Panc1 (cell line): Measurements from ENCODE around the gene DEAF1. TPM values are rescaled to one million over a fixed set of nuclear protein-coding genes. Genes with fewer than 3 reads are reported as not detected.

Experiments used
- ATAC-seq: fragments of 200-7000 bp; cut with Tn5 transposase; 2 replicates; pipeline ENCODE4 v1.9.1; 2020; ENCODE audit warnings: mild to moderate bottlenecking, moderate library complexity
- BruUV-seq: library from RNA; stranded (reverse); fragments of 400-500 nt; replicated peaks from 2 replicates; lab custom pipeline; 2021; lab: Mats Ljungman, UMichigan
- CTCF ChIA-PET: fragments of 300-600 bp; sonication (Branson Sonifier 250); formaldehyde crosslinking; loops from one replicate; lab custom pipeline; 2022; ENCODE audit warnings: antibody characterized with exemption; lab: Charles Lee
- POLR2A ChIA-PET: fragments of 300-600 bp; sonication (Branson Sonifier 250); formaldehyde crosslinking; loops from one replicate; lab custom pipeline; 2022; ENCODE audit warnings: antibody characterized with exemption; lab: Charles Lee
- DNase-seq: peaks from one replicate; pipeline ENCODE4 v3.0.0-alpha.2; 2010; ENCODE audit warnings: low read depth, low spot score
- H3K27ac ChIP-seq: 2 replicates; pipeline ENCODE4 v1.5.1; 2011; ENCODE audit warnings: mild to moderate bottlenecking, low read length, inconsistent platforms
- H3K27me3 ChIP-seq: fragments of 200-500 bp; sonication (Bioruptor generic); 2 replicates; pipeline ENCODE4 v1.6.0; 2014; ENCODE audit warnings: low read length, inconsistent platforms; ENCODE audit not compliant: control insufficient read depth, insufficient read depth
- H3K36me3 ChIP-seq: fragments of 200-500 bp; sonication (Bioruptor generic); 2 replicates; pipeline ENCODE4 v1.5.1; 2014; ENCODE audit warnings: inconsistent platforms, mild to moderate bottlenecking, low read length, moderate library complexity; ENCODE audit not compliant: control insufficient read depth, insufficient read depth
- H3K4me1 ChIP-seq: 2 replicates; pipeline ENCODE4 v1.5.1; 2011; ENCODE audit warnings: inconsistent platforms, mild to moderate bottlenecking, low read length, moderate library complexity; ENCODE audit not compliant: control insufficient read depth, insufficient read depth
- H3K4me3 ChIP-seq, 2 experiments: 2 replicates each; pipeline ENCODE4 v1.5.1; 2011 to 2012; ENCODE audit warnings: low read depth in 2 of 2, low read length in 2 of 2, mild to moderate bottlenecking in 2 of 2, inconsistent platforms in 1 of 2, moderate library complexity in 1 of 2
- H3K9me3 ChIP-seq: fragments of 200-500 bp; sonication (Bioruptor generic); 2 replicates; pipeline ENCODE4 v1.5.1; 2014; ENCODE audit warnings: low read depth, mild to moderate bottlenecking, inconsistent platforms, low read length, moderate library complexity; ENCODE audit not compliant: control insufficient read depth, insufficient read depth
- CTCF ChIP-seq: fragments of 450-650 bp; IDR thresholded peaks from 2 replicates; pipeline ENCODE4 v1.5.1; 2017; ENCODE audit warnings: mild to moderate bottlenecking
- POLR2AphosphoS5 ChIP-seq: IDR thresholded peaks from 2 replicates; pipeline ENCODE4 v1.6.1; 2012; ENCODE audit warnings: mild to moderate bottlenecking, low read depth, low read length, moderate library complexity
- SIN3A ChIP-seq: IDR thresholded peaks from 2 replicates; pipeline ENCODE4 v1.6.1; 2012; ENCODE audit warnings: low read depth, mild to moderate bottlenecking, low read length, moderate library complexity, borderline replicate concordance; ENCODE audit not compliant: insufficient read depth
- TCF7L2 ChIP-seq: IDR thresholded peaks from 2 replicates; pipeline ENCODE4 v1.6.1; 2011; ENCODE audit warnings: mild to moderate bottlenecking, low read depth, low read length, inconsistent platforms
- in situ Hi-C: cut with HindIII; loops from 2 replicates; pipeline ENCODE4 v1.10.0; 2016; ENCODE audit warnings: low sequenced_read_pairs, low pct_unique_long_range_greater_than_20kb
- intact Hi-C: fragments of 100-400 bp; cut with micrococcal nuclease; formaldehyde crosslinking; loops from one replicate; pipeline ENCODE4 v1.10.0; 2022; ENCODE audit not compliant: unreplicated experiment
- total RNA-seq: library from RNA; stranded (reverse); gene quantifications from one replicate; pipeline ENCODE4 v1.2.1, GENCODE V29; 2021; ENCODE audit not compliant: unreplicated experiment
- TF ChIP-seq, protein P1 (sequence below), 2 experiments: IDR thresholded peaks; 2 replicates each; pipeline ENCODE4 v1.6.1; 2011 to 2012; ENCODE audit warnings: low read depth in 2 of 2, control low read depth in 1 of 2, low read length in 1 of 2, mild to moderate bottlenecking in 1 of 2, moderate library complexity in 1 of 2; ENCODE audit not compliant: insufficient read depth in 1 of 2

DEAF1 gene
- total RNA-seq, 1 experiment from 2014 or later: 105 TPM

DNA sequence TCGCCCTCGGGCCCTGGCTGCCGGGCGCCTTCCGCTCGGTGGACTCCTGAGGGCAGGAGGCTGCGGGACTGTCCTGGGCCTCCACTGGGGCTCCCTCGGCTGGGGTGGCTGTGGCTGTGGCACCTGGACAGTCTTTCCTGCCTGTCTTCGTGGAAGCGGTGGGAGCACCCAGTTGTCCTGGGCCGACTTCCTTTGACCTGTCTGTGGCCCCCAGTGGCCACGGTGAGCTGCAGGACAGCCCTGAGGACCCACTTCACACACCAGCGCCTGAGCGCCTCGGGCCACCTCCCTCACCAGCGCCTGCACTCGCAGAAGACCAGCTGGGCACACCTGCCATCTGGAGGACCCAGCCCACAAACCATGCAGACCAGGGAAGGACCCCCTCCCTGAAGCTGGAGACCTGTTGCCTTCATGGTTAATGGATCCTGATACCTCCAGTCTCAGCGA lies 9.2 kb upstream of the DEAF1 start:
- intact Hi-C loops: no loop called here
- CTCF ChIA-PET: interaction anchor here (0.5 to 1.3 kb wide), 7 partner anchors 8 to 62 kb away, joined by 3 to 7 read pairs (median 5); partner anchors contain the start of gene TMEM80
- no peak for DNase-seq
- Histone ChIP-seq H3K4me1 (peaks cover 57% of the 10 kb centered on the region), H3K27ac (peak overlapping the region; percentile 79), H3K27me3 (no peaks in the 10 kb centered on the region), H3K9me3 (no peaks in the 10 kb centered on the region), H3K4me3 (peak overlapping the region; percentile 58 to 91; a peak in 3 of 4 replicates), H3K36me3 (no peaks in the 10 kb centered on the region; the same call in 1 of the 2 replicates)
- ATAC-seq: no peak
- in situ Hi-C loops: no loop called here
- no peak for TF ChIP-seq SIN3A
- TF ChIP-seq POLR2AphosphoS5: no peak
- TF ChIP-seq, protein P1, sequence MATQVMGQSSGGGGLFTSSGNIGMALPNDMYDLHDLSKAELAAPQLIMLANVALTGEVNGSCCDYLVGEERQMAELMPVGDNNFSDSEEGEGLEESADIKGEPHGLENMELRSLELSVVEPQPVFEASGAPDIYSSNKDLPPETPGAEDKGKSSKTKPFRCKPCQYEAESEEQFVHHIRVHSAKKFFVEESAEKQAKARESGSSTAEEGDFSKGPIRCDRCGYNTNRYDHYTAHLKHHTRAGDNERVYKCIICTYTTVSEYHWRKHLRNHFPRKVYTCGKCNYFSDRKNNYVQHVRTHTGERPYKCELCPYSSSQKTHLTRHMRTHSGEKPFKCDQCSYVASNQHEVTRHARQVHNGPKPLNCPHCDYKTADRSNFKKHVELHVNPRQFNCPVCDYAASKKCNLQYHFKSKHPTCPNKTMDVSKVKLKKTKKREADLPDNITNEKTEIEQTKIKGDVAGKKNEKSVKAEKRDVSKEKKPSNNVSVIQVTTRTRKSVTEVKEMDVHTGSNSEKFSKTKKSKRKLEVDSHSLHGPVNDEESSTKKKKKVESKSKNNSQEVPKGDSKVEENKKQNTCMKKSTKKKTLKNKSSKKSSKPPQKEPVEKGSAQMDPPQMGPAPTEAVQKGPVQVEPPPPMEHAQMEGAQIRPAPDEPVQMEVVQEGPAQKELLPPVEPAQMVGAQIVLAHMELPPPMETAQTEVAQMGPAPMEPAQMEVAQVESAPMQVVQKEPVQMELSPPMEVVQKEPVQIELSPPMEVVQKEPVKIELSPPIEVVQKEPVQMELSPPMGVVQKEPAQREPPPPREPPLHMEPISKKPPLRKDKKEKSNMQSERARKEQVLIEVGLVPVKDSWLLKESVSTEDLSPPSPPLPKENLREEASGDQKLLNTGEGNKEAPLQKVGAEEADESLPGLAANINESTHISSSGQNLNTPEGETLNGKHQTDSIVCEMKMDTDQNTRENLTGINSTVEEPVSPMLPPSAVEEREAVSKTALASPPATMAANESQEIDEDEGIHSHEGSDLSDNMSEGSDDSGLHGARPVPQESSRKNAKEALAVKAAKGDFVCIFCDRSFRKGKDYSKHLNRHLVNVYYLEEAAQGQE (IDR thresholded peaks at IDR 0.05; ENCODE audit: insufficient read depth in 1 of 2, low read depth in 2 of 2, low read length in 1 of 2): no peak
- no peak for TF ChIP-seq TCF7L2
- no peak for TF ChIP-seq CTCF
- no TSS peak for BruUV-seq
- POLR2A ChIA-PET: interaction anchor here (0.6 to 1.0 kb wide), 4 partner anchors 8 to 168 kb away, joined by 3 to 15 read pairs (median 3); partner anchors contain the start of gene TMEM80

DNA sequence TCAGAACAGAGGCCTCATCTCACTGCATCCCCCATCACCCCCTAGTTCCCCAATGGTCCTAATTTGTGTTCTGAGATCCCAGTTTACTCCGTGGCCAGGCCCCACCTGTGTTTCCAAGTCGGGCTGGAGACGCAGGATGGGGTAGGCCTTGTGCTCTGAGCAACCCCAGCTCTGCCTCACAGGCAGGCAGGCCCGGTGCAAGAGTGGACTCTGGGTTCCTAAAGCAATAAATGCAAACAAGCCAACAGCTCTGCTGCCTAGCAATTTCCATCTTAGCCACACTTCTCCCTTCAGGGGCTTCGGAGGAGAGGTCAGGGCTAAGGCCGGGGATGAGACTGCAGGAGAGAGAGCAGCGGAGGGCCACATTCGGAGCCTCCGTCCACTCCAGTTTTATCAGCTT lies 8.5 kb upstream of the DEAF1 start:
- intact Hi-C loops: no loop called here
- ChIA-PET POLR2A (interaction anchor here (0.6 to 0.8 kb wide), 2 partner anchors 9 to 23 kb away, joined by 4 to 15 read pairs; partner anchors contain the start of gene DEAF1), CTCF (interaction anchor here (0.8 kb wide), 1 partner anchor 25 kb away, joined by 3 read pairs; no protein-coding TSS in a partner anchor)
- Histone ChIP-seq H3K9me3 (no peaks in the 10 kb centered on the region), H3K27ac (peak overlapping the region; percentile 79), H3K4me1 (peaks cover 58% of the 10 kb centered on the region), H3K27me3 (no peaks in the 10 kb centered on the region), H3K36me3 (no peaks in the 10 kb centered on the region; the same call in 1 of the 2 replicates), H3K4me3 (no peak overlapping the region)
- no peak for TF ChIP-seq SIN3A
- no peak for TF ChIP-seq TCF7L2
- TF ChIP-seq POLR2AphosphoS5: no peak
- TF ChIP-seq, protein P1 (IDR thresholded peaks at IDR 0.05; ENCODE audit: insufficient read depth in 1 of 2, low read depth in 2 of 2, low read length in 1 of 2): no peak
- no peak for TF ChIP-seq CTCF
- TSS peak; percentile 72 for BruUV-seq
- in situ Hi-C loops: no loop called here
- no peak for ATAC-seq
- DNase-seq: no peak
